Naive thymus-derived CD4-positive, alpha-beta T cell (primary cell): ENCODE results near the gene BCHE. TPM values are rescaled to one million over a fixed set of nuclear protein-coding genes. Genes with fewer than 3 reads are reported as not detected.

ENCODE experiments used
- ATAC-seq: fragments of 150-1000 bp; cut with Tn5 transposase; 2 replicates; pipeline ENCODE4 v1.10.0; 2021; ENCODE audit warnings: mild to moderate bottlenecking, moderate library complexity
- CTCF ChIA-PET: fragments of 350-600 bp; sonication (Branson Sonifier 250); formaldehyde crosslinking; loops from one replicate; lab custom pipeline; 2021; ENCODE audit warnings: antibody characterized with exemption; lab: Charles Lee
- POLR2A ChIA-PET: fragments of 350-600 bp; sonication (Branson Sonifier 250); formaldehyde crosslinking; loops from one replicate; lab custom pipeline; 2021; ENCODE audit warnings: antibody characterized with exemption, inconsistent platforms; lab: Charles Lee
- DNase-seq, 9 donors: peaks; one replicate each; pipeline versions ENCODE4 v3.0.0 to v3.0.0-alpha.2; 2020 to 2022; ENCODE audit warnings: mixed read lengths in 1 of 9
- H3K27ac ChIP-seq: one replicate; pipeline ENCODE4 v1.7.0; 2013; ENCODE audit warnings: mild to moderate bottlenecking, low read depth, low read length, moderate library complexity
- H3K27me3 ChIP-seq, 2 donors: one replicate each; pipeline ENCODE4 v1.7.0; 2013; ENCODE audit warnings: low read length in 2 of 2, mild to moderate bottlenecking in 2 of 2, moderate library complexity in 2 of 2; ENCODE audit not compliant: control insufficient read depth in 2 of 2, insufficient read depth in 2 of 2
- H3K36me3 ChIP-seq, 3 experiments: 1 replicate in 2 of 3; 2 replicates in 1 of 3; pipeline ENCODE4 v1.7.0; 2013; ENCODE audit warnings: low read length in 3 of 3, mild to moderate bottlenecking in 3 of 3, moderate library complexity in 1 of 3; ENCODE audit not compliant: insufficient read depth in 3 of 3, control insufficient read depth in 2 of 3
- H3K4me1 ChIP-seq, 2 donors: one replicate each; pipeline ENCODE4 v1.7.0; 2013; ENCODE audit warnings: low read length in 2 of 2, mild to moderate bottlenecking in 2 of 2, moderate library complexity in 1 of 2; ENCODE audit not compliant: control insufficient read depth in 2 of 2, insufficient read depth in 2 of 2
- H3K4me3 ChIP-seq: 2 replicates; pipeline ENCODE4 v1.7.0; 2013; ENCODE audit warnings: mild to moderate bottlenecking, low read length
- H3K9me3 ChIP-seq, 3 experiments: 1 replicate in 2 of 3; 2 replicates in 1 of 3; pipeline ENCODE4 v1.7.0; 2013; ENCODE audit warnings: low read length in 3 of 3; ENCODE audit not compliant: control insufficient read depth in 2 of 3
- H3K27ac Mint-ChIP-seq, 9 donors: one replicate each; pipeline ENCODE4 v1.8.0; 2020 to 2022; ENCODE audit warnings: mixed read lengths in 9 of 9, mild to moderate bottlenecking in 8 of 9, moderate library complexity in 5 of 9, inconsistent platforms in 2 of 9
- H3K27me3 Mint-ChIP-seq, 5 donors: one replicate each; pipeline ENCODE4 v1.8.0; 2021 to 2022; ENCODE audit warnings: mixed read lengths in 5 of 5, mild to moderate bottlenecking in 1 of 5
- H3K36me3 Mint-ChIP-seq, 5 donors: one replicate each; pipeline ENCODE4 v1.8.0; 2020 to 2022; ENCODE audit warnings: mixed read lengths in 5 of 5, mild to moderate bottlenecking in 3 of 5, inconsistent platforms in 1 of 5
- H3K4me1 Mint-ChIP-seq, 7 donors: one replicate each; pipeline ENCODE4 v1.8.0; 2020 to 2022; ENCODE audit warnings: mixed read lengths in 7 of 7, mild to moderate bottlenecking in 3 of 7, inconsistent platforms in 1 of 7
- H3K4me3 Mint-ChIP-seq, 10 donors: one replicate each; pipeline ENCODE4 v1.8.0; 2020 to 2022; ENCODE audit warnings: mild to moderate bottlenecking in 10 of 10, mixed read lengths in 10 of 10, moderate library complexity in 6 of 10, inconsistent platforms in 2 of 10
- H3K9me3 Mint-ChIP-seq, 11 donors: one replicate each; pipeline ENCODE4 v1.8.0; 2020 to 2022; ENCODE audit warnings: mixed read lengths in 11 of 11, mild to moderate bottlenecking in 4 of 11, inconsistent platforms in 1 of 11, moderate library complexity in 1 of 11
- intact Hi-C, 2 donors: fragments of 100-400 bp; cut with micrococcal nuclease; formaldehyde crosslinking; loops; one replicate each; pipeline ENCODE4 v1.15.1; 2023
- polyA plus RNA-seq, 2 donors: library from polyadenylated mRNA; unstranded; fragments of 300-500 nt; fragmentation: Illumina TruSeq; gene quantifications; one replicate each; pipeline ENCODE4 v1.2.3, GENCODE V29; 2021
- total RNA-seq, 6 experiments: library from RNA in 5 of 6; stranded (reverse) in 5 of 6; gene quantifications; 1 replicate in 5 of 6; 2 replicates in 1 of 6; pipeline ENCODE4 v1.2.3 and lab custom pipeline; 2021 to 2026

The BCHE gene
- total and polyA plus RNA-seq, 7 experiments from 2014 or later, result not detected

DNA sequence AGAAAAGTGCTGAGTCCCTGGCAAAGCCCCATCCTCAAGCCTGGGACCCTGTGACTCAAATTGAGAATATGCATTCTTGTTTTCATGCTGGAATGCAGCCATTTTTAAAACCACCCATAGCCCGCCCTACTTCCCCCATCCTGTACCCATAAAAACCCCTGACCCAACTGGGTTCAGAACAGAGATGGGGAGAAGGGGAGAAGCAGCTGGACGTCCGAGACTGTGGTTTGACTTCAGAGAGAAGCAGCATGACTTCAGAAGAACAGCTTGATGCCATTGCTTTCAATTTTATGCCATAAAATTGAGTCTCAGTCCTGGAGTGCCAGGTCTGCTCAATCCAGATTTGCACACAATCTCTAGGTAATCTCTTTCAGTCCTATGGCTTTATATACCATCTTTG, 78.2 kb downstream of the BCHE start:
- H3K4me1 ChIP-seq, result no peaks in the 10 kb centered on the region
- no peak overlapping the region for H3K4me3 ChIP-seq
- Mint-ChIP-seq H3K27me3 (no peaks in the 10 kb centered on the region), H3K9me3 (peaks cover 0 to 25% (median 4%) of the 10 kb centered on the region in 11 donors), H3K4me3 (no peak overlapping the region), H3K36me3 (no peaks in the 10 kb centered on the region), H3K4me1 (no peaks in the 10 kb centered on the region), H3K27ac (no peak overlapping the region)
- DNase-seq, result no peak
- no peaks in the 10 kb centered on the region for H3K9me3 ChIP-seq
- CTCF ChIA-PET, result no interaction called here
- no peak overlapping the region for H3K27ac ChIP-seq
- H3K27me3 ChIP-seq, result no peaks in the 10 kb centered on the region
- no peaks in the 10 kb centered on the region for H3K36me3 ChIP-seq
- intact Hi-C loops, result no loop called here
- POLR2A ChIA-PET, result no interaction called here
- no peak for ATAC-seq

DNA sequence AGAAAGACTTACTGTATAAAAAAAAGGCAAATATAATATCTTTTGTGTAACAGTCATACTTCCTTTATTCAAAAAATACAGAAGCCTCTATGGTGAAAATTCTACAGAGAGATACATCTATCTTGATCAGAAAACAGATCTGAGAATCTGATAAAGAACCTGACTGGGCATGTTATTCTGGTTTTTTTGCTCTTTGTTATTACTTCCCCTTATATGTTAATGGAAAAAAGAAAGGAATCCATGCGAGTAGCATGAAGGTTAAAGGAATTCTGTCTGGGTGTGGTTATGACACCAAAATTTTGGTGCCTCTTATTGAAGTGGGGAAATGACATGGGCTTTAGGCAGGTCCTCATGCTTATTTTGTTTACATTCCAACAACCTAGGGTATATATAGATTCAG, 81.7 kb downstream of the BCHE start:
- peaks cover 0 to 11% (median 4%) of the 10 kb centered on the region in 11 donors for H3K9me3 Mint-ChIP-seq
- Histone ChIP-seq H3K36me3 (no peaks in the 10 kb centered on the region), H3K9me3 (no peaks in the 10 kb centered on the region), H3K4me3 (no peak overlapping the region), H3K27ac (no peak overlapping the region), H3K27me3 (no peaks in the 10 kb centered on the region), H3K4me1 (no peaks in the 10 kb centered on the region)
- H3K27me3 Mint-ChIP-seq, result no peaks in the 10 kb centered on the region
- no peaks in the 10 kb centered on the region for H3K36me3 Mint-ChIP-seq
- CTCF ChIA-PET, result no interaction called here
- H3K4me1 Mint-ChIP-seq, result no peaks in the 10 kb centered on the region
- POLR2A ChIA-PET, result no interaction called here
- no peak overlapping the region for H3K4me3 Mint-ChIP-seq
- H3K27ac Mint-ChIP-seq, result no peak overlapping the region
- ATAC-seq (no peak), DNase-seq (no peak)
- intact Hi-C loops, result no loop called here

DNA sequence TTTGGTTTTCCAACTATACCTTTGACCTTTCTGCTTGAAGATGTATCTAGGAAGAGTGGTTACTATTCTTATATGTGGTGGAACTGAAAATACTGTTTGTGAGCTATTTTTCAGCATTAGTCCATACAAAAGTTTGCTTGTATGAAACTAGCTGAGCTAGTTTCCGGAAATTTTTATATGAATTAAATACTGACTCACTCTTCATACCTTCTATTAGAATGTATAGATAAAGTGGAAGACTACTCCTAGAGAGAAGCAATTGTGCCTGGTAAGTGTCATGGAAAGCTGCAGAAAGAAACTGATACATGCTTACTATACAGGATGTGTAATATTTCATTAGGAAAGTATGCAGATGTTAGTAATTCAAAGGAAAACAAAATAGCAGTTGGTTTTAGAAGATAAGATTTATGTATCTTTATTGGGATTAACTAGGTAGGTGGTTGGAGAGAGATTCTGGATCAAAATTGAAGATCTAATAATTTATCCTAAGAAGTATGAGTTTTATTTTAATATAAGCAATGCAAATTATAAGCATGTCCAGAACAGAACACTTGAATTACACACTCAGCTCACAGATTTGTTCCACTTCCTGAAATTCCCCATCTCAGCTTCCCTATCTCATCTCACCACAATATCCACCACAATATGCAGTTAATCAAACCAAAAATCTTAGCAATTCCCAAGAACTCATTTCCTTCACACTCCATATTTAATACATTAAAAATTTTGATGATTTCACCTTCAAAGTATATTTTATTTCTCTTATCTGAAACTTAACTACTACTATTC, 82.8 kb downstream of the BCHE start:
- DNase-seq (no peak), ATAC-seq (no peak)
- no peaks in the 10 kb centered on the region for H3K9me3 ChIP-seq
- Mint-ChIP-seq H3K9me3 (peaks cover 0 to 11% (median 3%) of the 10 kb centered on the region in 11 donors), H3K27me3 (no peaks in the 10 kb centered on the region), H3K36me3 (no peaks in the 10 kb centered on the region), H3K27ac (no peak overlapping the region), H3K4me3 (no peak overlapping the region), H3K4me1 (no peaks in the 10 kb centered on the region)
- no peak overlapping the region for H3K4me3 ChIP-seq
- H3K36me3 ChIP-seq, result no peaks in the 10 kb centered on the region
- no peak overlapping the region for H3K27ac ChIP-seq
- H3K27me3 ChIP-seq, result no peaks in the 10 kb centered on the region
- ChIA-PET CTCF (no interaction called here), POLR2A (no interaction called here)
- intact Hi-C loops, result no loop called here
- H3K4me1 ChIP-seq, result no peaks in the 10 kb centered on the region

DNA sequence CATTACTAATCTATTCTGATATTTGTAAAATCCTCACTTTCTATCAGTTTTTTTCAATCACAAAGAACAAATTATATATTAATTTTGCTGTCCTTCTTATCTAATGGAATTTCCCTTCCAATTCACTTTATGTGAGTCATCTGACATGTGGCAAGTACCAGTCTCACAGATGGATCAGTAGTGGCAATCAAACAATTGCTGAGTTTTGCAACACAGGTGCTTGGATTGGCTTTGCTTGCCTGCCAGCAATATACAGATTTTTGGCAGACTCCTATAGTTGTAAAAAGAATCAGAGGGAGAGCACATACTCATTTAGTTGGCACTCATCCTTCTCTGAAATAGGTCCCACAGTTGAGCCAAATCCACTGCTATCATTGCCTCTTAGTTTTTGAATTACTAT, 83.7 kb downstream of the BCHE start:
- H3K27ac ChIP-seq, result no peak overlapping the region
- DNase-seq, result no peak
- H3K9me3 Mint-ChIP-seq, result peaks cover 0 to 11% (median 2%) of the 10 kb centered on the region in 11 donors
- CTCF ChIA-PET, result no interaction called here
- intact Hi-C loops, result no loop called here
- no peak overlapping the region for H3K27ac Mint-ChIP-seq
- H3K36me3 ChIP-seq, result no peaks in the 10 kb centered on the region
- H3K4me1 ChIP-seq, result no peaks in the 10 kb centered on the region
- H3K27me3 ChIP-seq, result no peaks in the 10 kb centered on the region
- POLR2A ChIA-PET, result no interaction called here
- no peaks in the 10 kb centered on the region for H3K9me3 ChIP-seq
- no peak overlapping the region for H3K4me3 ChIP-seq
- H3K27me3 Mint-ChIP-seq, result no peaks in the 10 kb centered on the region
- no peak overlapping the region for H3K4me3 Mint-ChIP-seq
- ATAC-seq, result no peak
- no peaks in the 10 kb centered on the region for H3K36me3 Mint-ChIP-seq
- no peaks in the 10 kb centered on the region for H3K4me1 Mint-ChIP-seq

DNA sequence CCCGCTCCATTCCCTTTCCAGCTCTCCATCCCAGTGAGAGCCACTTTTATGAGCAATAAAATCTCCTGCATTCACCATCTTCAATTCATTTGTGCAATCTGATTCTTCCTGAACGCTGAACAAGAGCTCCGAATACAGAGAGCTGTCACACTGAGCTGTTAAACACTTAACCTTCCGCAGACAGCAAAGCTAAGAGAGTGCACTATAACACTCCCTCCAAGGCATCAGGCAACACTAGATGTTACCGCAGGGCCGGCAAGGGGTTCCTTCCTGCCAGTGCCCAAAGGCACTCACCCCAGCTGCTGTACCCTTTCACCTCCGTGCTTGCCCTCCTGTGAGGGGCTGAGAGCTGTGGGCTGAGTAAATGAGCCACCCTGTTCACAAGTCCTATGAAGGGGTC, 85.6 kb downstream of the BCHE start:
- no peaks in the 10 kb centered on the region for H3K36me3 ChIP-seq
- ChIA-PET POLR2A (no interaction called here), CTCF (no interaction called here)
- ATAC-seq (no peak), DNase-seq (no peak)
- no peak overlapping the region for H3K4me3 ChIP-seq
- Mint-ChIP-seq H3K4me3 (no peak overlapping the region), H3K27me3 (no peaks in the 10 kb centered on the region), H3K9me3 (peaks cover 0 to 11% (median 0%) of the 10 kb centered on the region in 11 donors), H3K4me1 (no peaks in the 10 kb centered on the region), H3K27ac (no peak overlapping the region), H3K36me3 (no peaks in the 10 kb centered on the region)
- intact Hi-C loops, result no loop called here
- H3K9me3 ChIP-seq, result no peaks in the 10 kb centered on the region
- H3K27ac ChIP-seq, result no peak overlapping the region
- H3K4me1 ChIP-seq, result no peaks in the 10 kb centered on the region
- no peaks in the 10 kb centered on the region for H3K27me3 ChIP-seq

DNA sequence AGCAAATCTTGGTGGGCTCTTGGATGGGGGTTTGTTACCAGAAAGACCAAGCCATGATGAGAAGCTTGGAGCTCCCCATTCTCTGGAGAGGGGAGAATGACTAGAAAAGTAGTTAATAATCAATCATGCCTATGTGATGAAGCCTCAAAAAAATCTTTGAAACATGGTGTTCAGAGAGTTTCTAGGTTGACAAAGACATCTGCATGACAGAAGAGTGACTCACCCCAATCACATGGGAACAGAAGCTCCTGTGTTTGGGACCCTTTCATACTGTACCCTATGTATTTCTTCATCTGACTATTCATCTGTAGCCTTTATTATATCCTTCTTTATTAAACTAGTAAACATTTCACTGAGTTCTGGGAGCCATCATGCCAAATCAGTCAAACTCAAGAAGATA, 87.4 kb downstream of the BCHE start:
- ChIA-PET CTCF (no interaction called here), POLR2A (no interaction called here)

DNA sequence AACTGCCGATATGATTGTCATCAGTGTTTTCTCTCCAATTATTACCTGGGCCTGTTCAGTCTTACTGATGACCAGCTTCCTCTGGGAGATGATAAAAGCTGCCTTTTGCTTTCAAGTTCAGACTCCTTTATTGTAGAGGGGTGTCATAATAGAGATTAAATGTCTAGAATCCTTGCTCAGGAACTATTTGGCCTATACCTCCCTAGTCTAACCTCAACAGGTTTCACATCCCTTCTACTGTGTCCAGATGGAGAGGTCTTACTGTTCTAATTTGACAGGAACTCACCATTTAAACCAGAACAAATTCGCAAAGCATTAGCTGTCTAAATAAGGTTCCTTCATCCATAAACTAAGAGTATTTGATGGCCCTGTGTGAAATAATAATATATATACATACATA, 88.0 kb downstream of the BCHE start:
- no peak overlapping the region for H3K4me3 ChIP-seq
- Mint-ChIP-seq H3K27ac (no peak overlapping the region), H3K36me3 (no peaks in the 10 kb centered on the region), H3K4me3 (no peak overlapping the region), H3K27me3 (no peaks in the 10 kb centered on the region), H3K4me1 (no peaks in the 10 kb centered on the region), H3K9me3 (peaks cover 0 to 16% (median 0%) of the 10 kb centered on the region in 11 donors)
- DNase-seq (no peak), ATAC-seq (no peak)
- H3K36me3 ChIP-seq, result no peaks in the 10 kb centered on the region
- H3K27me3 ChIP-seq, result no peaks in the 10 kb centered on the region
- ChIA-PET POLR2A (no interaction called here), CTCF (no interaction called here)
- H3K9me3 ChIP-seq, result no peaks in the 10 kb centered on the region
- no peaks in the 10 kb centered on the region for H3K4me1 ChIP-seq
- intact Hi-C loops, result no loop called here
- no peak overlapping the region for H3K27ac ChIP-seq

More for the DNA sequence above, 87.4 kb downstream of the BCHE start:
- Histone ChIP-seq H3K27ac (no peak overlapping the region), H3K4me1 (no peaks in the 10 kb centered on the region), H3K36me3 (no peaks in the 10 kb centered on the region), H3K4me3 (no peak overlapping the region), H3K9me3 (no peaks in the 10 kb centered on the region), H3K27me3 (no peaks in the 10 kb centered on the region)
- H3K36me3 Mint-ChIP-seq, result no peaks in the 10 kb centered on the region
- no peak overlapping the region for H3K27ac Mint-ChIP-seq
- H3K9me3 Mint-ChIP-seq, result peaks cover 0 to 12% (median 0%) of the 10 kb centered on the region in 11 donors
- ATAC-seq (no peak), DNase-seq (no peak)
- intact Hi-C loops, result no loop called here
- no peaks in the 10 kb centered on the region for H3K4me1 Mint-ChIP-seq
- no peaks in the 10 kb centered on the region for H3K27me3 Mint-ChIP-seq
- H3K4me3 Mint-ChIP-seq, result no peak overlapping the region
